Raji (cell line): Measurements from ENCODE around the gene HELB.

Experiments
- POLR2A ChIP-seq: IDR thresholded peaks from 2 replicates; pipeline ENCODE4 v1.6.1; 2011; ENCODE audit warnings: low read depth, low read length, control low read depth; ENCODE audit not compliant: insufficient read depth

Gene HELB

GRCh38 chr12:66335746-66336145 lies 33.5 kb downstream of the HELB start:
- TF ChIP-seq POLR2A, result no peak

GRCh38 chr12:66337381-66338010 lies 35.2 kb downstream of the HELB start:
- no peak for TF ChIP-seq POLR2A

- TF ChIP-seq POLR2A, result no peak
These were observed 37.8 kb downstream of the HELB start for GRCh38 chr12:66340131-66340530.

- no peak for TF ChIP-seq POLR2A
These were observed 38.8 kb downstream of the HELB start for GRCh38 chr12:66341126-66341525.

GRCh38 chr12:66345212-66345611 lies 42.9 kb downstream of the HELB start:
- TF ChIP-seq POLR2A, result no peak

GRCh38 chr12:66345956-66346355 lies 43.7 kb downstream of the HELB start:
- no peak for TF ChIP-seq POLR2A

GRCh38 chr12:66351301-66351700 lies 49.0 kb downstream of the HELB start:
- TF ChIP-seq POLR2A, result no peak

- TF ChIP-seq POLR2A, result no peak
These were observed 49.9 kb downstream of the HELB start for GRCh38 chr12:66352197-66352596.

GRCh38 chr12:66352899-66353298 lies 50.6 kb downstream of the HELB start:
- no peak for TF ChIP-seq POLR2A

GRCh38 chr12:66354291-66354690 lies 52.0 kb downstream of the HELB start:
- TF ChIP-seq POLR2A, result no peak

GRCh38 chr12:66359300-66359699 lies 57.0 kb downstream of the HELB start:
- TF ChIP-seq POLR2A, result no peak

- TF ChIP-seq POLR2A, result no peak
These were observed 59.4 kb downstream of the HELB start for GRCh38 chr12:66361703-66362102.

- TF ChIP-seq POLR2A, result no peak
These were observed 63.6 kb downstream of the HELB start for GRCh38 chr12:66365718-66366490.

GRCh38 chr12:66367015-66367667 lies 64.8 kb downstream of the HELB start:
- no peak for TF ChIP-seq POLR2A

- no peak for TF ChIP-seq POLR2A
These were observed 69.7 kb downstream of the HELB start for GRCh38 chr12:66371982-66372381.

- no peak for TF ChIP-seq POLR2A
These were observed 73.3 kb downstream of the HELB start for GRCh38 chr12:66375560-66375959.

GRCh38 chr12:66379616-66380015 lies 77.3 kb downstream of the HELB start:
- TF ChIP-seq POLR2A, result no peak
